ENCODE measurements around the gene PRRX2. TPM values are rescaled to one million over a fixed set of nuclear protein-coding genes. Genes with fewer than 3 reads are reported as not detected.

The PRRX2 gene
- total RNA-seq (1 to 10 TPM in 2 of 4 donors, under 1 TPM in 1, not detected in 1; 0.49 to 4.7 (median 2.9) TPM), polyA plus RNA-seq (1 to 10 TPM in 2 of 3 donors, under 1 TPM in 1; 0.46 to 4.2 (median 1.1) TPM)

DNA sequence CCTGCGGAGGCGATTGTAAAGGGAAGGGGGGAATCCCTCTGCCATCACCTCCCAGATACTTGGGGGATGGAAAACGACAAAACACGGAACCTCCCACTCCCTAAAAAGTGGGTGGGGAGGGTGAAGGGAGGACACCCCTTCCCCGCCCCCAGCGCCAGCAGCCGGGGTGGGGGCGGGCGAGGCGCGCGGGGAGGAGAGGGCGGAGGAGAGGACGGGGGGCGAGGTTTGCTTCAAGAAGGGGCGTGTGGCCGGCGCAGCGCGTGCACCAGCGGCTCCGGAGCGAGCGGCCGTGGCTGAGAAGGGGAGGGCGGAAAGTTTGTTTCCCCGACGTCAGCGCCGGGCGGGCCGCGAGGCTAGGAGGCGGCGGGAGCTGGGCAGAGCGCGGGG lies at the start of gene PRRX2:
TSS of gene PRRX2 (plus strand) at position 259 of the 387 bp plus-strand sequence. CDS start 221 bp downstream, outside the sequence.
- H3K9me3 ChIP-seq: no peaks in the 10 kb centered on the region
- 1% methylated on average over 37 of the region's 37 CpGs for WGBS, 2 donors
- intact Hi-C loops (cut with DNase I): loop anchor here (5.0 kb wide), 1 partner anchor 47 kb away; no protein-coding TSS in a partner anchor
- H3K4me1 ChIP-seq: peaks cover 0 to 18% (median 15%) of the 10 kb centered on the region in 4 donors
- DNase-seq: no peak
- no peaks in the 10 kb centered on the region for H3K36me3 ChIP-seq
- no peak for TF ChIP-seq CTCF (IDR thresholded peaks at IDR 0.05)
- no peak for TF ChIP-seq POLR2A (IDR thresholded peaks at IDR 0.05)
- no peak for TF ChIP-seq EP300 (IDR thresholded peaks at IDR 0.05)
- no peak for TF ChIP-seq POLR2AphosphoS5 (IDR thresholded peaks at IDR 0.05)
- H3K27ac ChIP-seq: peak within 1 kb of the TSS in 2 of 4 donors; percentile 25 to 46
- H3K27me3 ChIP-seq: peaks cover 15 to 42% (median 23%) of the 10 kb centered on the region in 3 donors
- H3K4me3 ChIP-seq: peak within 1 kb of the TSS in 3 of 4 donors; percentile 36 to 43 (median 41)

GRCh38 chr9:129617167-129617566 lies 48.3 kb upstream of the PRRX2 start:
- DNase-seq: no peak
- Histone ChIP-seq H3K4me3 (no peak overlapping the region), H3K36me3 (no peaks in the 10 kb centered on the region), H3K27ac (no peak overlapping the region), H3K4me1 (peaks cover 0 to 19% (median 14%) of the 10 kb centered on the region in 4 donors), H3K9me3 (no peaks in the 10 kb centered on the region), H3K27me3 (no peaks in the 10 kb centered on the region)
- TF ChIP-seq EP300 (IDR thresholded peaks at IDR 0.05): no peak
- TF ChIP-seq POLR2AphosphoS5 (IDR thresholded peaks at IDR 0.05): no peak
- TF ChIP-seq CTCF (IDR thresholded peaks at IDR 0.05): no peak
- no peak for TF ChIP-seq POLR2A (IDR thresholded peaks at IDR 0.05)
- 3 to 9% methylated on average over 1 of the region's 1 CpG for WGBS, 2 donors
- intact Hi-C loops (cut with DNase I): no loop called here

- H3K27ac ChIP-seq: peak overlapping the region; percentile 33 to 68 (median 48)
- H3K4me1 ChIP-seq: peaks cover 0 to 19% (median 14%) of the 10 kb centered on the region in 4 donors
- WGBS, 2 donors: 2 to 3% methylated on average over 82 of the region's 82 CpGs
- no peaks in the 10 kb centered on the region for H3K9me3 ChIP-seq
- no peaks in the 10 kb centered on the region for H3K27me3 ChIP-seq
- TF ChIP-seq CTCF (IDR thresholded peaks at IDR 0.05): no peak
- TF ChIP-seq EP300 (IDR thresholded peaks at IDR 0.05): no peak
- TF ChIP-seq POLR2AphosphoS5 (IDR thresholded peaks at IDR 0.05): no peak
- TF ChIP-seq POLR2A (IDR thresholded peaks at IDR 0.05): no peak
- H3K4me3 ChIP-seq: peak overlapping the region; percentile 20 to 80 (median 54)
- no peak for DNase-seq
- H3K36me3 ChIP-seq: no peaks in the 10 kb centered on the region
- intact Hi-C loops (cut with DNase I): loop anchor here (2.0 kb wide), 1 partner anchor 487 kb away; no protein-coding TSS in a partner anchor
These were observed 45.4 kb upstream of the PRRX2 start for GRCh38 chr9:129619787-129620668.

DNA sequence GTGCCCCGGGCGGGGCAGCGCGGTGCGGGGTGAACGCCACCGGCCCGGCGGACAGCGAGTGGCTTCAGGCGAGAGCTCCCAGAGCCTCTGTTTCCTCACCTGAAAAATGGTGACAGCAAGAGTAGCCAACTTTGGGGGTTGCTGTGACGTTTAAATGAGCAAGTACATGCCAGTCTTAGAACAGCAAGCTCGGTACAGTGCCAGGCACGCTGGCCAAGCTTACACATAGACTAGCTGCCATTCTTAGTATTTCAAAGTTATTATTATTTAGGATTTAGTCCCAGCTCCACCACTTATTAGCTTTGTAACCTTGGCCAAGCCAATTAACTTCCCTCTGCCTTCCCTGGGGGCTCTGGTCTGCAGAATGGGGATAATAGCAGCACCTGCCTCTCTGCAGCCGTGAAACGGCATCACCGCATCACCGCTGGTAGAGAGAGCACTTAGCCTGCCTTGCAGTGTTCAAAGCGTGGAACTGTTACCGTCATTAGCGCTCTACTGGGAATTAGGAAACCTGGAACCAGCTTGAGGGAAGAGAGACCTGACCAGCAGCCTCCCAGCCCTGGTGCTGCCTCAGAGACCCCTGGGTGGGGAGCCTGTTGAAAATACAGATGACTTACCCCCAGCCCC lies 44.7 kb upstream of the PRRX2 start, which contains the start of gene C9orf50:
TSS of gene C9orf50 (minus strand) at position 433 of the 627 bp plus-strand sequence. CDS start 527 bp downstream, outside the sequence.
- DNase-seq: no peak
- intact Hi-C loops (cut with DNase I): loop anchor here (2.0 kb wide), 1 partner anchor 488 kb away; no protein-coding TSS in a partner anchor
- Histone ChIP-seq H3K4me3 (peak within 1 kb of the TSS; percentile 20 to 80 (median 54)), H3K27ac (peak within 1 kb of the TSS; percentile 33 to 68 (median 48)), H3K9me3 (no peaks in the 10 kb centered on the region), H3K36me3 (no peaks in the 10 kb centered on the region), H3K4me1 (peaks cover 0 to 25% (median 20%) of the 10 kb centered on the region in 4 donors), H3K27me3 (no peaks in the 10 kb centered on the region)
- WGBS, 2 donors: 31 to 33% methylated on average over 21 of the region's 21 CpGs
- TF ChIP-seq POLR2A (IDR thresholded peaks at IDR 0.05): no peak
- no peak for TF ChIP-seq POLR2AphosphoS5 (IDR thresholded peaks at IDR 0.05)
- no peak for TF ChIP-seq EP300 (IDR thresholded peaks at IDR 0.05)
- TF ChIP-seq CTCF (IDR thresholded peaks at IDR 0.05): no peak

Measured in sigmoid colon (tissue), 7 donors.